Ovary (tissue), 3 donors: ENCODE data around the gene ATP6V0A1.
"Not testable (repeated sequence)": the region's sequence is repeated elsewhere in the genome, so short reads cannot be mapped to it uniquely, and the experiment has no call there.

Experiments
- CTCF ChIP-seq, 3 donors: fragments of 450-650 bp in 2 of 3; fragments of 200-600 bp in 1 of 3; IDR thresholded peaks; one replicate each; pipeline versions ENCODE4 v1.5.1 to v1.8.0; 2016 to 2022; ENCODE audit warnings: antibody characterized with exemption in 3 of 3, mild to moderate bottlenecking in 1 of 3
- POLR2A ChIP-seq: fragments of 450-650 bp; IDR thresholded peaks from one replicate; pipeline ENCODE4 v1.6.1; 2017; ENCODE audit warnings: antibody characterized with exemption, mild to moderate bottlenecking, moderate library complexity
- donor health status: DM: no; HTN: no; CAD: no.

- TF ChIP-seq POLR2A; CTCF (IDR thresholded peaks at IDR 0.05): not testable (repeated sequence)
These were observed 9.5 kb upstream of the ATP6V0A1 start for GRCh38 chr17:42449176-42449575.
